ENCODE measurements around the gene KRTCAP2. TPM values are rescaled to one million over a fixed set of nuclear protein-coding genes. Genes with fewer than 3 reads are reported as not detected.
"Not testable (repeated sequence)": the region's sequence is repeated elsewhere in the genome, so short reads cannot be mapped to it uniquely, and the experiment has no call there.

The KRTCAP2 gene
- total RNA-seq, 2 donors from 2014 or later: 140 to 172 TPM

DNA sequence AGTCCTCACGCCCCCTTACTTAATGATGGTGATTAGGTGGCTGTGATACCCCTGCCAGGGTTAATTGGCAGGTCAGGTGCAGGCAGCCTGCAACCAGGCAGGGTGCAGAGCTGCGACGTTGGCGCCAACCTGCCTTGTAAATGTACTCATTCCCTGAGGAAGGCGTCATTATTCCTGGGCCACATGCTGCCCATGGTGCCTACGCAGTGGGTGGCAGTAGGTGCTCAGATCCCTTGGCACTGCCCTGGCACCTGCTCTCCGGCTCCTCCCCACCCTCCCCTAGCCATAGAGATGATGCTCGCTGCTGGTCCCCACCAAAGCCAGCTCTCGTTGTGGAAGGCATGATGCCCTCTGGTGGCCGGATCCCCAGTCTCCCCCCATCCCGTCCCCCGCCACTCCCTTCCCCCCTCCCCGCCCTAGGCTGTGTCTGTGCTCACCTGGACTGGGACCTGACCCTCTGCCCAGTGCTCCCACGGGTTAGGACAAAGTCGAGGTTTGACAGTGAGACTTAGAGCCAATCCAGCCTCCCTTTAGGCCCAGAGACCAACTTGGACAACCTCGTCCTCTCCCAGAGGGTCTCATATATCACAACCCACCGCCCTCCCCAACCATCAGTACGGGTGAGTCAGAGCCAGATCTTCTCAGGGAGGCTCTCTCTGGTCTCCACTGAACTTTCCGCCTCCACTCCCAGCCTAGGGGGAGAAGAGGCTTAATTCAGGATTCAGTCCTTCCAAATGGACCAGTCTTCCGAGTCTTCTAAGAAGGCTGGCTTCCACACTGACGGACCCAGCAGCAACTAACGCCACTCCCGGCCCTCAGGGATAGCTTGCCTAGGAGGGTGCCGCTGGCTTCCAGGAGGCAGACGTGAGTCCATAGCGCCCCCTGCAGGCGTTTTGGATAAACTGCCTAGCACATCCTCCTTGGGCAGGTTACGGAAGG is 5.7 kb downstream of the KRTCAP2 start:
- Histone ChIP-seq H3K9ac (ENCODE audit: low read depth in 2 of 2, low read length in 2 of 2) (peak overlapping the region in 1 of 2 donors; percentile 70), H3K4me3 (no peak overlapping the region), H3K36me3 (peaks cover 7% of the 10 kb centered on the region), H3K27ac (no peak overlapping the region), H3K4me1 (peaks cover 13% of the 10 kb centered on the region), H3K9me3 (no peaks in the 10 kb centered on the region), H3K27me3 (no peaks in the 10 kb centered on the region)
- intact Hi-C loops (cut with DNase I): loop anchor here (1.0 kb wide), 1 partner anchor 76 kb away; no protein-coding TSS in a partner anchor
- peak; percentile 93 for DNase-seq
- TF ChIP-seq, protein P1, sequence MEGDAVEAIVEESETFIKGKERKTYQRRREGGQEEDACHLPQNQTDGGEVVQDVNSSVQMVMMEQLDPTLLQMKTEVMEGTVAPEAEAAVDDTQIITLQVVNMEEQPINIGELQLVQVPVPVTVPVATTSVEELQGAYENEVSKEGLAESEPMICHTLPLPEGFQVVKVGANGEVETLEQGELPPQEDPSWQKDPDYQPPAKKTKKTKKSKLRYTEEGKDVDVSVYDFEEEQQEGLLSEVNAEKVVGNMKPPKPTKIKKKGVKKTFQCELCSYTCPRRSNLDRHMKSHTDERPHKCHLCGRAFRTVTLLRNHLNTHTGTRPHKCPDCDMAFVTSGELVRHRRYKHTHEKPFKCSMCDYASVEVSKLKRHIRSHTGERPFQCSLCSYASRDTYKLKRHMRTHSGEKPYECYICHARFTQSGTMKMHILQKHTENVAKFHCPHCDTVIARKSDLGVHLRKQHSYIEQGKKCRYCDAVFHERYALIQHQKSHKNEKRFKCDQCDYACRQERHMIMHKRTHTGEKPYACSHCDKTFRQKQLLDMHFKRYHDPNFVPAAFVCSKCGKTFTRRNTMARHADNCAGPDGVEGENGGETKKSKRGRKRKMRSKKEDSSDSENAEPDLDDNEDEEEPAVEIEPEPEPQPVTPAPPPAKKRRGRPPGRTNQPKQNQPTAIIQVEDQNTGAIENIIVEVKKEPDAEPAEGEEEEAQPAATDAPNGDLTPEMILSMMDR (IDR thresholded peaks at IDR 0.05): peak; percentile 89

DNA sequence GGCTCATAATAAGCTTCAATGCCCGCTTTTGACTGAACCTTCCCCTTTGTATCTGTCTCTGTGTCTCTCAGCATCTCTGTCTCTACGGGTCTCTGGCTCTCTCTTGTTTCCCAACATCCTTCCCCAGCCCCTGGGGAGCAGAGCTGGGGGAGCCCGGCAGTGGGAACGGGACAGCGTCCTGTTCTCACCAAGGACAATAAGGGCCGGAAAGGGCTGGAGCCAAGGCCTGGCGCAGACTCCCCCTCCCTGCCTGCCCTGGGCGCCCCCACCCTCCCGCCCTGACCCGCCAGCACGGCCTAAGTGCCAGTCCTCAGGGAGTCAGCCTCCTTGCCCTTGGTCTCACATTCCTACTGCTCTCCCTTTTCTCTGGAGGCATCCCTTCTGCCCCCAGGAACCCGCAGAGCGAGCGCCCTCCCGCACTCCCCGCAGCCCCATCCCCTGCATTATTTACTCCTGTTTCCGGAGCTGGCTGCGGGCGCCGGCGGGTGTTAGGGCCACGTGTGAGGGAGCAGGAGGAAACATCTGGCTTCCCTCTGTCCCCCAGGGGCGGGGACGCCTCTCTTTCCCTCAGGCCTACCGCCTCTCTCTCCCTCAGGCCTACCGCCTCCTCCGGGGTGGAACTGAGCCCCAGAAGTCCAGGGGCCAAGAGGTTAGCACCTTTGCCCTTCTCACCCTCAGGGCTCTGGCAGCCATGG is 6.5 kb downstream of the KRTCAP2 start:
- peaks cover 7% of the 10 kb centered on the region for H3K4me1 ChIP-seq
- no peak overlapping the region for H3K9ac ChIP-seq (ENCODE audit: low read depth in 2 of 2, low read length in 2 of 2)
- TF ChIP-seq, protein P1 (IDR thresholded peaks at IDR 0.05): no peak
- DNase-seq: peak; percentile 31
- H3K36me3 ChIP-seq: peaks cover 7% of the 10 kb centered on the region
- intact Hi-C loops (cut with DNase I): no loop called here
- no peak overlapping the region for H3K27ac ChIP-seq
- H3K9me3 ChIP-seq: no peaks in the 10 kb centered on the region
- no peak overlapping the region for H3K4me3 ChIP-seq
- H3K27me3 ChIP-seq: no peaks in the 10 kb centered on the region

DNA sequence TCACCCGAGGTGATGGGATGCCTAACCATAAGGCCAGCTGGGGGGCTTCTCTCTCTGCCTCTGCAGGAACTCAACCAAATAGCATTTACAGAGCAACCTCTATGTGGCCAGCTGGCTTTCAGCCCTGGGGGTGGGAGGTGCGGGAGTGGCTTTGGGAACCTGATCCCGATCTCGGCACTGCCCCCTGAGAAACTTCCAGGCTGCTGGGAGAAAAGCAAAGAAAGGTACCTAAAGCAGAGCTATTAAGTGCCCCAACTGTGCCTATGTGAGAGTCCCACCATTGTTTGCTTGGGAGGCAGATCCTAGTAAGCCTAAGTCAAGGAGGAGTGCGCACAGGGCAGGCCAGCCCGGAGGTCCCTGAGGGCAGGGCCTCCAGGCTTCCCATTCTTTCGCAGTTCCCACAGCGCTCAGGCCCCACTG is 7.0 kb downstream of the KRTCAP2 start:
- H3K27me3 ChIP-seq: no peaks in the 10 kb centered on the region
- no peak overlapping the region for H3K4me3 ChIP-seq
- no peak for DNase-seq
- TF ChIP-seq, protein P1 (IDR thresholded peaks at IDR 0.05): no peak
- H3K9ac ChIP-seq (ENCODE audit: low read depth in 2 of 2, low read length in 2 of 2): no peak overlapping the region
- intact Hi-C loops (cut with DNase I): no loop called here
- peaks cover 7% of the 10 kb centered on the region for H3K4me1 ChIP-seq
- H3K27ac ChIP-seq: no peak overlapping the region
- no peaks in the 10 kb centered on the region for H3K9me3 ChIP-seq
- peaks cover 7% of the 10 kb centered on the region for H3K36me3 ChIP-seq

DNA sequence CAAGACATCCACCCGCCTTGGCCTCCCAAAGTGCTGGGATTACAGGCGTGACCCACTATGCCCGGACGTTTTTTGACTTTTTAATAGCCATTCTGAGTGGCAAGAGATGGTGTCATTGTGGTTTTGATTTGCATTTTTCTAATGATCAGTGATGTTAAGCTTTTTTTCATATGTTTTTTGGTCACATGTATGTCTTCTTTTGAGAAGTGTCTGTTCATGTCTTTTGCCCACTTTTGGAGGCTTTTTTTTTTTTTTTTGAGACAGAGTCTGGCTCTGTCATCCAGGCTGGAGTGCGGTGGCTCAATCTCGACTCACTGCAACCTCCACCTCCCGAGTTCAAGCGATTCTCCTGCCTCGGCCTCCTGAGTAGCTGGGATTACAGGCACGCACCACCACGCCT is 8.5 kb downstream of the KRTCAP2 start:
- H3K9me3 ChIP-seq; H3K4me1 ChIP-seq; H3K27me3 ChIP-seq; H3K36me3 ChIP-seq; H3K9ac ChIP-seq (ENCODE audit: low read depth in 2 of 2, low read length in 2 of 2); DNase-seq; H3K4me3 ChIP-seq; H3K27ac ChIP-seq; intact Hi-C loops (cut with DNase I): not testable (repeated sequence)

DNA sequence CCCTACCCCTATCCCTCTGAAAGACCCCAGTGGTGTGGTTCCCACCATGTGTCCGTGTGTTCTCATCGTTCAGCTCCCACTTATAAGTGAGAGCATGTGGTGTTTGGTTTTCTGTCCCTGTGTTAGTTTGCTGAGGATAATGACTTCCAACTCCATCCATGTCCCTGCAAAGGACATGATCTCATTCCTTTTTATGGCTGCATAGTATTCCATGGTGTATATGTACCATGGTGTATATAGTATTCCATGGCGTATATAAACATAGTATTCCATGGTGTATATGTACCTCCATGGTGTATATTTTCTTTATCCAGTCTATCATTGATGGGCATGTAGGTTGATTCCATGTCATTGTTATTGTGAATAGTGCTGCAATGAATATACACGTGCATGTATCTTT is 9.3 kb downstream of the KRTCAP2 start:
- DNase-seq; H3K36me3 ChIP-seq; intact Hi-C loops (cut with DNase I); H3K4me3 ChIP-seq; H3K27me3 ChIP-seq; H3K4me1 ChIP-seq; H3K27ac ChIP-seq; H3K9me3 ChIP-seq; H3K9ac ChIP-seq (ENCODE audit: low read depth in 2 of 2, low read length in 2 of 2): not testable (repeated sequence)

DNA sequence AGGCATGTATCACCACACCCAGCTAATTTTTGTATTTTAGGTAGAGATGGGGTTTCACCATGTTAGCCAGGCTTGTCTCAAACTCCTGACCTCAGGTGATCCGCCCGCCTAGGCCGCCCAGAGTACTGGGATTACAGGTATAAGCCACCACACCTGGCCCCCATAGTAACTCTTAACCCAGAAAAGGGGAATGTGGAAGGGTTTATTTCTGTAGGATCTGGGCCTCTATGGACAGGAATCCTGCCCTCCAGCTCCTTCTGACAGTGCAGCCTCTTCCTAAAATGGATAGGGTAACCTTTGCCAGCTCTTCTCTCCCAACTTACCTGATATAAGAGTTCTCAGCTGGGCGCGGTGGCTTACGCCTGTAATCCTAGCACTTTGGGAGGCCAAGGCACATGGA is 10.5 kb downstream of the KRTCAP2 start:
- H3K4me1 ChIP-seq; H3K27me3 ChIP-seq; H3K9me3 ChIP-seq; intact Hi-C loops (cut with DNase I); H3K27ac ChIP-seq; H3K36me3 ChIP-seq; DNase-seq; H3K4me3 ChIP-seq; H3K9ac ChIP-seq (ENCODE audit: low read depth in 2 of 2, low read length in 2 of 2): not testable (repeated sequence)
